Measurements from ENCODE around the gene BICD2. TPM values are rescaled to one million over a fixed set of nuclear protein-coding genes. Genes with fewer than 3 reads are reported as not detected.

The BICD2 gene
- total and polyA plus RNA-seq, 4 donors: 2.5 to 16.0 (median 11.2) TPM

GRCh38 chr9:92740009-92740408, 24.6 kb downstream of the BICD2 start:
- TF ChIP-seq YY1 (IDR thresholded peaks at IDR 0.05) (no peak), RAD21 (IDR thresholded peaks at IDR 0.05) (no peak), ZBTB33 (IDR thresholded peaks at IDR 0.05) (no peak), JUND (IDR thresholded peaks at IDR 0.05) (no peak), FOXA1 (IDR thresholded peaks at IDR 0.05) (no peak), MAX (IDR thresholded peaks at IDR 0.05) (no peak), SP1 (IDR thresholded peaks at IDR 0.05) (no peak), NR2F2 (IDR thresholded peaks at IDR 0.05) (no peak)
- Histone ChIP-seq H3K4me3 (ENCODE audit: low read depth in 1 of 3, low read length in 3 of 3) (no peak overlapping the region), H3K9me3 (ENCODE audit: control insufficient read depth in 4 of 4, low read length in 3 of 4) (no peaks in the 10 kb centered on the region), H3K36me3 (ENCODE audit: control insufficient read depth in 4 of 4, insufficient read depth in 3 of 4, low read depth in 1 of 4, low read length in 3 of 4) (no peaks in the 10 kb centered on the region), H3K9ac (ENCODE audit: low read depth in 1 of 2, low read length in 2 of 2) (no peak overlapping the region), H3K4me1 (ENCODE audit: control insufficient read depth in 4 of 4, insufficient read depth in 4 of 4, low read length in 3 of 4) (peaks cover 0 to 8% (median 1%) of the 10 kb centered on the region in 4 donors), H3K27me3 (ENCODE audit: control insufficient read depth in 4 of 4, insufficient read depth in 4 of 4, low read length in 3 of 4) (no peaks in the 10 kb centered on the region), H3K27ac (ENCODE audit: low read depth in 1 of 2, low read length in 2 of 2) (peak overlapping the region; percentile 27 to 57)
- WGBS: 52% methylated on average over 3 of the region's 3 CpGs
- no peak for DNase-seq (ENCODE audit: low spot score)

- 79% methylated on average over 11 of the region's 11 CpGs for WGBS
- Histone ChIP-seq H3K27ac (ENCODE audit: low read depth in 1 of 2, low read length in 2 of 2) (peak overlapping the region; percentile 27 to 57), H3K4me1 (ENCODE audit: control insufficient read depth in 4 of 4, insufficient read depth in 4 of 4, low read length in 3 of 4) (peaks cover 0 to 8% (median 1%) of the 10 kb centered on the region in 4 donors), H3K9ac (ENCODE audit: low read depth in 1 of 2, low read length in 2 of 2) (no peak overlapping the region), H3K9me3 (ENCODE audit: control insufficient read depth in 4 of 4, low read length in 3 of 4) (no peaks in the 10 kb centered on the region), H3K4me3 (ENCODE audit: low read depth in 1 of 3, low read length in 3 of 3) (no peak overlapping the region), H3K27me3 (ENCODE audit: control insufficient read depth in 4 of 4, insufficient read depth in 4 of 4, low read length in 3 of 4) (no peaks in the 10 kb centered on the region), H3K36me3 (ENCODE audit: control insufficient read depth in 4 of 4, insufficient read depth in 3 of 4, low read depth in 1 of 4, low read length in 3 of 4) (no peaks in the 10 kb centered on the region)
- DNase-seq (ENCODE audit: low spot score): no peak
- TF ChIP-seq HNF4G (IDR thresholded peaks at IDR 0.05) (no peak), FOXA1 (IDR thresholded peaks at IDR 0.05) (no peak), FOXA2 (IDR thresholded peaks at IDR 0.05) (no peak), SP1 (IDR thresholded peaks at IDR 0.05) (no peak)
Observed at GRCh38 chr9:92739346-92739970, 25.2 kb downstream of the BICD2 start.

GRCh38 chr9:92738661-92739081, 26.0 kb downstream of the BICD2 start:
- Histone ChIP-seq H3K27ac (ENCODE audit: low read depth in 1 of 2, low read length in 2 of 2) (no peak overlapping the region), H3K4me3 (ENCODE audit: low read depth in 1 of 3, low read length in 3 of 3) (no peak overlapping the region), H3K9me3 (ENCODE audit: control insufficient read depth in 4 of 4, low read length in 3 of 4) (no peaks in the 10 kb centered on the region), H3K4me1 (ENCODE audit: control insufficient read depth in 4 of 4, insufficient read depth in 4 of 4, low read length in 3 of 4) (peaks cover 0 to 8% (median 1%) of the 10 kb centered on the region in 4 donors), H3K36me3 (ENCODE audit: control insufficient read depth in 4 of 4, insufficient read depth in 3 of 4, low read depth in 1 of 4, low read length in 3 of 4) (no peaks in the 10 kb centered on the region), H3K9ac (ENCODE audit: low read depth in 1 of 2, low read length in 2 of 2) (no peak overlapping the region), H3K27me3 (ENCODE audit: control insufficient read depth in 4 of 4, insufficient read depth in 4 of 4, low read length in 3 of 4) (no peaks in the 10 kb centered on the region)
- TF ChIP-seq ZBTB33 (IDR thresholded peaks at IDR 0.05) (no peak), ATF3 (IDR thresholded peaks at IDR 0.05) (no peak)
- WGBS: 88% methylated on average over 5 of the region's 5 CpGs
- no peak for DNase-seq (ENCODE audit: low spot score)
